DND-41 (cell line): ENCODE measurements around the gene SLC22A4.

Experiments
- ATAC-seq: fragments of 200-7000 bp; cut with Tn5 transposase; 3 replicates; pipeline ENCODE4 v1.9.1; 2021; ENCODE audit warnings: low read depth; ENCODE audit not compliant: insufficient read depth
- DNase-seq: peaks from one replicate; pipeline ENCODE4 v3.0.0-alpha.2; 2020
- H2AFZ ChIP-seq: 2 replicates; pipeline ENCODE4 v1.6.0; 2012; ENCODE audit warnings: low read depth, low read length
- H3K27ac ChIP-seq: 2 replicates; pipeline ENCODE4 v1.5.1; 2012; ENCODE audit warnings: low read length, inconsistent platforms
- H3K27me3 ChIP-seq: fragments of 200-600 bp; sonication (generic); 2 replicates; pipeline ENCODE4 v1.6.0; 2012; ENCODE audit warnings: low read length, mild to moderate bottlenecking, inconsistent platforms; ENCODE audit not compliant: insufficient read depth, poor library complexity
- H3K36me3 ChIP-seq: 2 replicates; pipeline ENCODE4 v1.5.1; 2012; ENCODE audit warnings: low read length, inconsistent platforms; ENCODE audit not compliant: insufficient read depth
- H3K4me1 ChIP-seq: 2 replicates; pipeline ENCODE4 v1.5.1; 2012; ENCODE audit warnings: mild to moderate bottlenecking, low read length; ENCODE audit not compliant: insufficient read depth
- H3K4me2 ChIP-seq: 2 replicates; pipeline ENCODE4 v1.6.0; 2012; ENCODE audit warnings: mild to moderate bottlenecking, moderate library complexity, low read length, inconsistent platforms; ENCODE audit not compliant: insufficient read depth
- H3K4me3 ChIP-seq, 2 experiments: fragments of 200-600 bp in 1 of 2; shearing (Covaris generic) in 1 of 2; 2 replicates each; pipeline ENCODE4 v1.5.1; 2012 to 2016; ENCODE audit warnings: inconsistent platforms in 2 of 2, low read length in 2 of 2, mild to moderate bottlenecking in 2 of 2, low read depth in 1 of 2, moderate library complexity in 1 of 2
- H3K79me2 ChIP-seq: 2 replicates; pipeline ENCODE4 v1.6.0; 2012; ENCODE audit warnings: low read length, inconsistent platforms; ENCODE audit not compliant: insufficient read depth
- H3K9ac ChIP-seq: 2 replicates; pipeline ENCODE4 v1.6.0; 2012; ENCODE audit warnings: low read depth, mild to moderate bottlenecking, inconsistent platforms, low read length, moderate library complexity
- H3K9me3 ChIP-seq: 2 replicates; pipeline ENCODE4 v1.5.1; 2012; ENCODE audit warnings: low read length, moderate library complexity, mild to moderate bottlenecking, inconsistent platforms; ENCODE audit not compliant: insufficient read depth, severe bottlenecking
- H4K20me1 ChIP-seq: 2 replicates; pipeline ENCODE4 v1.6.0; 2012; ENCODE audit warnings: low read length; ENCODE audit not compliant: insufficient read depth
- EZH2 ChIP-seq: IDR thresholded peaks from 3 replicates; pipeline ENCODE4 v1.6.1; 2012; ENCODE audit warnings: borderline replicate concordance, low read depth, mild to moderate bottlenecking, moderate library complexity, low read length, inconsistent platforms; ENCODE audit not compliant: severe bottlenecking
- TF ChIP-seq, protein P1 (sequence below): IDR thresholded peaks from 2 replicates; pipeline ENCODE4 v1.5.1; 2012; ENCODE audit warnings: borderline replicate concordance, low read length, moderate library complexity, mild to moderate bottlenecking; ENCODE audit not compliant: poor library complexity, severe bottlenecking; ENCODE audit errors: extremely low read depth

Gene SLC22A4

DNA sequence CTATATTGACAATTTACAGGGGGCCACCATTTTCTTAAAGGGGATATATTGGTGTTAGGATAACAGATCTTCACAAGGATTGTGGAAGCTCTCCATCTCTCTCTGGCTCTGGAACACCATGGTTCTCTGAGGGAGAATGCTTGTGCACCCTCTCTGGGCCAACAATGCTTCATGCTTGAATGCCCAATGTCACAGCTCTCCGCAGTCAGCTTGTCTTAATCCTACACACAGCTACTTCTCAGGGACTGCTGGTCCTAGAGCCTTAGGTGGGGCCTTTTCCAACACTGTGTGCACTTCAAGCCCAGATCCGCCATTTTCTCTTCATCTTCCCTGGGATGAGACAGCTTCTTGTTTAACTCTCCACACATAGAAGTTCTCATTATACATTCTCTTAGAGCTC lies 43.6 kb upstream of the SLC22A4 start:
- Histone ChIP-seq H3K79me2 (no peaks in the 10 kb centered on the region), H3K4me1 (no peaks in the 10 kb centered on the region), H3K9ac (no peak overlapping the region), H2AFZ (no peak overlapping the region), H3K4me2 (no peak overlapping the region), H4K20me1 (no peaks in the 10 kb centered on the region), H3K4me3 (no peak overlapping the region), H3K36me3 (no peaks in the 10 kb centered on the region), H3K27me3 (peaks cover 15% of the 10 kb centered on the region), H3K9me3 (peaks cover 2% of the 10 kb centered on the region), H3K27ac (no peak overlapping the region)
- TF ChIP-seq EZH2: no peak
- TF ChIP-seq, protein P1, sequence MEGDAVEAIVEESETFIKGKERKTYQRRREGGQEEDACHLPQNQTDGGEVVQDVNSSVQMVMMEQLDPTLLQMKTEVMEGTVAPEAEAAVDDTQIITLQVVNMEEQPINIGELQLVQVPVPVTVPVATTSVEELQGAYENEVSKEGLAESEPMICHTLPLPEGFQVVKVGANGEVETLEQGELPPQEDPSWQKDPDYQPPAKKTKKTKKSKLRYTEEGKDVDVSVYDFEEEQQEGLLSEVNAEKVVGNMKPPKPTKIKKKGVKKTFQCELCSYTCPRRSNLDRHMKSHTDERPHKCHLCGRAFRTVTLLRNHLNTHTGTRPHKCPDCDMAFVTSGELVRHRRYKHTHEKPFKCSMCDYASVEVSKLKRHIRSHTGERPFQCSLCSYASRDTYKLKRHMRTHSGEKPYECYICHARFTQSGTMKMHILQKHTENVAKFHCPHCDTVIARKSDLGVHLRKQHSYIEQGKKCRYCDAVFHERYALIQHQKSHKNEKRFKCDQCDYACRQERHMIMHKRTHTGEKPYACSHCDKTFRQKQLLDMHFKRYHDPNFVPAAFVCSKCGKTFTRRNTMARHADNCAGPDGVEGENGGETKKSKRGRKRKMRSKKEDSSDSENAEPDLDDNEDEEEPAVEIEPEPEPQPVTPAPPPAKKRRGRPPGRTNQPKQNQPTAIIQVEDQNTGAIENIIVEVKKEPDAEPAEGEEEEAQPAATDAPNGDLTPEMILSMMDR: no peak
- ATAC-seq (no peak), DNase-seq (no peak)

DNA sequence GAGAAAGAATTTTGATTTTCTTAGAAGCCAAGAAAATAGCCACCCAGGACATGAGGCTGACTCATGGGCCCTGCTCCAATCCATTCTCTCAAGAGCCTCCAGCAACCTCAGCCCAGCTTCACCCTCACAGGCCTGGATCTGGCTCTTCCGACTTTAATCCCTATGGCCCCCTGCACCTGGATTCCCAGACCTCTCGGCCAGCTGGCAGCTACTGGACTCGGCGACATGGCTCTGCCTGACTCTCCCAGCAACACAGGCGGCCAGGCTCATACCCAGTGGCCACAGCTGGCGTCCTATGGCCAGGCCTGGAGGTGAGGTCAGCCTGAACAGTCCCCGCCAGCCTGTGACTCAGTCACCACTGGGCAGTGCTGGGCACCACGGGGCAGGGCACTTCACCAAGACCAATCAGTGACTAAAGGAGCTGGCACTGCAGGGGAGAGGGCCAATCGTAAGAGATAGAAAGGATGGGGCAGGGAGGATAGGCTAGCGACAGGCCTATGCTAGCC lies 42.9 kb upstream of the SLC22A4 start:
- H3K36me3 ChIP-seq: no peaks in the 10 kb centered on the region
- no peaks in the 10 kb centered on the region for H3K79me2 ChIP-seq
- peaks cover 2% of the 10 kb centered on the region for H3K9me3 ChIP-seq
- peaks cover 15% of the 10 kb centered on the region for H3K27me3 ChIP-seq
- DNase-seq: no peak
- no peak overlapping the region for H3K27ac ChIP-seq
- TF ChIP-seq, protein P1: no peak
- TF ChIP-seq EZH2: no peak
- no peak overlapping the region for H3K4me3 ChIP-seq
- H2AFZ ChIP-seq: no peak overlapping the region
- H3K4me2 ChIP-seq: no peak overlapping the region
- H3K9ac ChIP-seq: no peak overlapping the region
- no peak for ATAC-seq
- no peaks in the 10 kb centered on the region for H3K4me1 ChIP-seq
- no peaks in the 10 kb centered on the region for H4K20me1 ChIP-seq

DNA sequence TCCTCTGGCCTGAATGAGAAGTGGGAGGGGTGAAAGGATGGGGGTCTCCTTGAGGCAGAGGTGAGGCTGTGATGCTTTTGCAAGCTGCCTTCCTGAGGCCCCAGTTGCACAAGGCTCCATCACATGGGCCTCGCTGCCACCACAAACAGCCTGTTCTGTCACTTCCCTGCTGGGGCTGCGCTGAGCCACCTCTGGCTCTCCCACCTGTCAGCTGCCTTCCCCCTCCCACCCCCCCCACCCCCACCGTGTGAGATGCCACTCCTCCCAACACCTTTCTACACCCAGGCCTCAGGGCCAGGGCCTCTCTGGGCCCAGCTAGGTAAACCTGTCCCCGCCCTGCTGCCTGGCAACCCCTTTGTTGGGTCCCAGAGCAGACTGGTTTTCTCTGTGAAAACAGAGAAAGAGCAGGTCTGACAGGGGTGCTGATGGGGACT lies 41.2 kb upstream of the SLC22A4 start:
- Histone ChIP-seq H3K4me2 (no peak overlapping the region), H3K27me3 (peaks cover 15% of the 10 kb centered on the region), H3K36me3 (no peaks in the 10 kb centered on the region), H3K27ac (no peak overlapping the region), H3K4me1 (no peaks in the 10 kb centered on the region), H3K9ac (no peak overlapping the region), H3K79me2 (no peaks in the 10 kb centered on the region), H3K9me3 (no peaks in the 10 kb centered on the region), H3K4me3 (no peak overlapping the region), H4K20me1 (no peaks in the 10 kb centered on the region), H2AFZ (no peak overlapping the region)
- no peak for DNase-seq
- TF ChIP-seq, protein P1: no peak
- TF ChIP-seq EZH2: no peak
- ATAC-seq: no peak
